Esophagus squamous epithelium (tissue), 5 donors: ENCODE results near the gene MAP1LC3B. TPM values are rescaled to one million over a fixed set of nuclear protein-coding genes. Genes with fewer than 3 reads are reported as not detected.

ENCODE experiments used
- DNase-seq: peaks from one replicate; lab custom pipeline; 2025; lab: John Stamatoyannopoulos, UW
- H3K27ac ChIP-seq, 4 donors: fragments of 200-600 bp; sonication (generic); one replicate each; pipeline ENCODE4 v1.5.1; 2016 to 2019; ENCODE audit warnings: mild to moderate bottlenecking in 1 of 4
- H3K27me3 ChIP-seq, 4 donors: fragments of 200-600 bp; sonication (generic); 1 replicate in 3 of 4; 2 replicates in 1 of 4; pipeline versions ENCODE4 v1.5.1 to v1.6.0; 2017 to 2021; ENCODE audit warnings: antibody characterized with exemption in 1 of 4
- H3K36me3 ChIP-seq, 3 donors: fragments of 200-600 bp; sonication (generic); one replicate each; pipeline ENCODE4 v1.5.1; 2016 to 2019
- H3K4me1 ChIP-seq, 3 donors: fragments of 200-600 bp; sonication (generic); one replicate each; pipeline ENCODE4 v1.5.1; 2017 to 2019
- H3K4me3 ChIP-seq, 4 donors: fragments of 200-600 bp; sonication (generic); 1 replicate in 3 of 4; 2 replicates in 1 of 4; pipeline ENCODE4 v1.5.1; 2016 to 2019; ENCODE audit warnings: mild to moderate bottlenecking in 2 of 4, moderate library complexity in 1 of 4
- H3K9me3 ChIP-seq, 3 donors: fragments of 200-600 bp; sonication (generic); one replicate each; pipeline ENCODE4 v1.5.1; 2016 to 2019
- POLR2A ChIP-seq, 4 donors: fragments of 450-650 bp; IDR thresholded peaks; one replicate each; pipeline ENCODE4 v1.6.1; 2017; ENCODE audit warnings: antibody characterized with exemption in 4 of 4, mild to moderate bottlenecking in 4 of 4, moderate library complexity in 3 of 4
- WGBS, 2 donors: methylation state at CpG; one replicate each; pipeline ENCODE4 v1.1.5; 2018; 5-methylcytosine and 5-hydroxymethylcytosine counted together
- intact Hi-C: fragments of 100-400 bp; cut with DNase I; formaldehyde crosslinking; loops from one replicate; pipeline ENCODE4 v1.15.0; 2022
- total RNA-seq, 4 donors: library from RNA; depleted of rRNA; stranded (reverse); fragments of >200 nt; gene quantifications; one replicate each; pipeline ENCODE4 v1.1.0, GENCODE V29; 2016
- TF ChIP-seq, protein P1 (sequence below), 6 experiments: fragments of 450-650 bp in 4 of 6; fragments of 200-600 bp in 2 of 6; sonication (generic) in 2 of 6; IDR thresholded peaks; one replicate each; pipeline ENCODE4 v1.5.1; 2016 to 2019; ENCODE audit warnings: antibody characterized with exemption in 6 of 6, mild to moderate bottlenecking in 4 of 6, moderate library complexity in 4 of 6
- donor health status: DM: yes; HTN: yes; CAD: no.

Gene MAP1LC3B
- total RNA-seq, 4 donors from 2014 or later: 14.2 to 38.0 (median 24.4) TPM

DNA sequence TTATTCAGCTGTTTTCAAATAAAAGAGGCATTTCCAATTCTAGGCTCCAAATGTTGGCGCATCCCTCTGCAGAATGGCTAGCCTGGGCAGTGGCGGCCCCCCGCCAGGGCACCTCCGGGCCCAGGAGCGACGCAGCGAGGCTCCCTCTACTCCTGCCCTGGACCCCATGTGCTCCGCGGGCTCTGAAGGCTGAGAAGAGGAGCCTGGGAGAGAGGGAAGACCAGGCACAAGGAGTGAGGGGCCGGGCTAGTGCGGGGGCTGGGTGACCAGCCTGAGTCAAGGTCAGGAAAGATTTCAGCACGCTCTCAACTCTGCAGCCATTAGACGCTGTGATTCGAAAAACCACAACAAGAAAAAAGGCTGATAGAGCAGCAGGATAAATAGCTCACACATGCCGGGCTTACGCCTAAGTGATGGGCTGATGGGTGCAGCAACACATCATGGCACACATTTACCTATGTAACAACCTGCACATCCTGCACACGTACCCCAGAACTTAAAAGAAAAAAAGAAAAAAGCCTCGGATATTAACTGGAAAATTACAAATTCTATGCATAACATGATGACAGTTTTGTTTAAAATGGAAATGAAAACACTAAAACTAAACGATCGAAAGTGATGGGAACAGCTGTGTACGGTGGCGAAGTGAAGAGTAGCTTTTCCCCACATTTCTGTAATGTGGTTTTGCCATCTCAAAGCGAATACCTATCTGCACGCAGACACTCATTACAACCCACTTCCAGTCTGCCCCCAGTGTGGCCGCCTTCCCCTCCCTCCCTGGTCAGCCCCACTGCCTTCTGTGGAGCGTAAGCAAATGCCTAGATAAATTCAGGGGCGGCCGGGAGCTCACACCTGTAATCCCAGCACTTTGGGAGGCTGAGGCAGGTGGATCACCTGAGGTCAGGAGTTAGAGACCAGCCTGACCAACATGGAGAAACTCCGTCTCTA is 44.4 kb downstream of the MAP1LC3B start:
- Histone ChIP-seq H3K9me3 (no peaks in the 10 kb centered on the region), H3K36me3 (peaks cover 0 to 23% (median 0%) of the 10 kb centered on the region in 3 donors), H3K4me1 (peaks cover 3 to 46% (median 30%) of the 10 kb centered on the region in 3 donors), H3K27me3 (no peaks in the 10 kb centered on the region), H3K27ac (peak overlapping the region in 3 of 4 donors; percentile 66 to 84 (median 78)), H3K4me3 (peak overlapping the region in 2 of 4 donors; percentile 15 to 40)
- intact Hi-C loops: no loop called here
- no peak for DNase-seq
- TF ChIP-seq, protein P1, sequence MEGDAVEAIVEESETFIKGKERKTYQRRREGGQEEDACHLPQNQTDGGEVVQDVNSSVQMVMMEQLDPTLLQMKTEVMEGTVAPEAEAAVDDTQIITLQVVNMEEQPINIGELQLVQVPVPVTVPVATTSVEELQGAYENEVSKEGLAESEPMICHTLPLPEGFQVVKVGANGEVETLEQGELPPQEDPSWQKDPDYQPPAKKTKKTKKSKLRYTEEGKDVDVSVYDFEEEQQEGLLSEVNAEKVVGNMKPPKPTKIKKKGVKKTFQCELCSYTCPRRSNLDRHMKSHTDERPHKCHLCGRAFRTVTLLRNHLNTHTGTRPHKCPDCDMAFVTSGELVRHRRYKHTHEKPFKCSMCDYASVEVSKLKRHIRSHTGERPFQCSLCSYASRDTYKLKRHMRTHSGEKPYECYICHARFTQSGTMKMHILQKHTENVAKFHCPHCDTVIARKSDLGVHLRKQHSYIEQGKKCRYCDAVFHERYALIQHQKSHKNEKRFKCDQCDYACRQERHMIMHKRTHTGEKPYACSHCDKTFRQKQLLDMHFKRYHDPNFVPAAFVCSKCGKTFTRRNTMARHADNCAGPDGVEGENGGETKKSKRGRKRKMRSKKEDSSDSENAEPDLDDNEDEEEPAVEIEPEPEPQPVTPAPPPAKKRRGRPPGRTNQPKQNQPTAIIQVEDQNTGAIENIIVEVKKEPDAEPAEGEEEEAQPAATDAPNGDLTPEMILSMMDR (IDR thresholded peaks at IDR 0.05): no peak
- TF ChIP-seq POLR2A (IDR thresholded peaks at IDR 0.05): no peak
- 64 to 73% methylated on average over 18 to 24 of the region's 29 CpGs for WGBS, 2 donors

DNA sequence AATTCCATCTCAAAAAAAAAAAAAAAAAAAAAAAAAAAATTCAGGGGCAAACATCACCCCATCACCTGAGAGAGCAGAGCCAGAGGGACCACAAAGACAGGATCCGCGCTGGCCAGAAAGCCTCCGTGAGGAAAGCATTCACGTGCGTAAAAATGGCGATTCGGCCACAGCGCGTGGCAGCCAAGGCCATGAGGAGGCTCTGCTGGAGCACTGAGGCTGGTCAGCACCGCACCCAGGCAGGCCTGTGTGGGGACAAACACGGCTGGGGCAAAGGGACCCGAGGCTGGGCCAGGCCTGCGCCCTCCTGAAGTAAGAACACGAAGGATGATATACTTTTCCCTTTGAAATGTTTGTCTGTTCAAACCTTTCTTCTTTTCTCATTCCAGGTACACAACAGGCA is 45.2 kb downstream of the MAP1LC3B start:
- TF ChIP-seq, protein P1 (IDR thresholded peaks at IDR 0.05): no peak
- TF ChIP-seq POLR2A (IDR thresholded peaks at IDR 0.05): no peak
- Histone ChIP-seq H3K9me3 (no peaks in the 10 kb centered on the region), H3K27me3 (no peaks in the 10 kb centered on the region), H3K27ac (no peak overlapping the region), H3K4me1 (peaks cover 2 to 38% (median 24%) of the 10 kb centered on the region in 3 donors), H3K4me3 (no peak overlapping the region), H3K36me3 (peaks cover 0 to 21% (median 0%) of the 10 kb centered on the region in 3 donors)
- intact Hi-C loops: no loop called here
- 94 to 96% methylated on average over 14 of the region's 14 CpGs for WGBS, 2 donors
- DNase-seq: no peak

DNA sequence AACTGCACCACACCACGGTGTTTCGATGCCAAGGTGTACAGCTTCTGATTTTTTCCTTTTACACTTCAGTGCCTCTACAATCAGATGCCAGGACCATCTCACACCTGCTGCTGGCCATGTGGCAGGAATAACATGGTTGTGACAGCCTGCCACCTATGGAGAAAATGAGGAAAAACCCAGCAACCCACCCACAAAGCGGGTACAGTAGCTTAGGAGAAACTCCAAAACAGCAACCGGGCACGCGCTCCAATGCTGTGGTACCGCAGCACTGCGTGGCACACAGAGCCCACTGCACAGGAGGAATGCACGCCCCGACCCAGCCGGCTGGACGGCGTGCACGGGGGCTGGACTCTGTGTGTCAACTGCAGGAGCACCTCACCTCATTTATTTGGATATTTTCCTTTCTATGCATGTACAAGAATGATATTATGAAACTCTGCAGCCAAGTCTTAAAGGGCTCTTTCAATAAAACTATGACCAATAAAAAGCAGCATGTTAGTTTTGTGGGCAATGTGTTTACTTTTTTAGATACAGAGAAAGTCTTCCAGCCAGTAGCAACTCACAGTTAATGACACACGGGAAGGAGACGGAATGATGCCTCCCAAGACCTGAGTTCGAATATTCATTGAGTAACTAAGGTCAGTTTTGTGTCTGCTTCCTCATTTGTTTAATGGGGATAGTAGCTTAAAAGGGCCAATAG is 45.9 kb downstream of the MAP1LC3B start:
- DNase-seq: no peak
- Histone ChIP-seq H3K4me3 (no peak overlapping the region), H3K36me3 (peaks cover 0 to 13% (median 0%) of the 10 kb centered on the region in 3 donors), H3K27ac (no peak overlapping the region), H3K9me3 (no peaks in the 10 kb centered on the region), H3K4me1 (peaks cover 0 to 31% (median 21%) of the 10 kb centered on the region in 3 donors), H3K27me3 (no peaks in the 10 kb centered on the region)
- 85 to 93% methylated on average over 10 to 17 of the region's 17 CpGs for WGBS, 2 donors
- no peak for TF ChIP-seq POLR2A (IDR thresholded peaks at IDR 0.05)
- TF ChIP-seq, protein P1 (IDR thresholded peaks at IDR 0.05): no peak
- intact Hi-C loops: no loop called here

DNA sequence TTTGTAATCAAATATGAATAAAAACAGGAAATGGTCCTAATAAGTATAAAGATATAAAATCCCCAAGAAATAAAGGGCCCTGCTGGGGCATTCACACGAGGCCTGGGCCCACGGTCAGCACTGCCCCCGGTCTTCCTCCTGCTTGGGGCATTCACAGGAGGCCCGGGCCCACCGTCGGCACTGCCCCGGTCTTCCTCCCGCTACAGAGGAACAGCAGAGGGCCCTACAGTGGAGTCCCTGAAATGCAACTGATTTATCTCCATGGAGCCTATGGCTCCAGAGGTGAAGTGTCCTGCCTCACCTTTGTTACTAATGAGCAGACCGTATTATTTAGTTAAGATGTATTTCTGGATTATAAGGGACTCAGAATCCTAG is 46.5 kb downstream of the MAP1LC3B start:
- H3K36me3 ChIP-seq: peaks cover 0 to 17% (median 0%) of the 10 kb centered on the region in 3 donors
- intact Hi-C loops: no loop called here
- H3K4me3 ChIP-seq: no peak overlapping the region
- no peaks in the 10 kb centered on the region for H3K9me3 ChIP-seq
- no peak overlapping the region for H3K27ac ChIP-seq
- 84 to 91% methylated on average over 7 of the region's 9 CpGs for WGBS, 2 donors
- DNase-seq: no peak
- H3K27me3 ChIP-seq: no peaks in the 10 kb centered on the region
- H3K4me1 ChIP-seq: peaks cover 0 to 28% (median 21%) of the 10 kb centered on the region in 3 donors
- TF ChIP-seq POLR2A (IDR thresholded peaks at IDR 0.05): no peak
- TF ChIP-seq, protein P1 (IDR thresholded peaks at IDR 0.05): no peak
